HCT116 (cell line): ENCODE measurements around the gene RFX8. TPM values are rescaled to one million over a fixed set of nuclear protein-coding genes. Genes with fewer than 3 reads are reported as not detected.

ENCODE experiments used
- ATAC-seq: fragments of 200-7000 bp; cut with Tn5 transposase; 2 replicates; pipeline ENCODE4 v1.9.1; 2020; ENCODE audit warnings: mild to moderate bottlenecking, moderate library complexity
- BruUV-seq: library from RNA; stranded (reverse); fragments of 400-500 nt; replicated peaks from 2 replicates; lab custom pipeline; 2021; lab: Mats Ljungman, UMichigan
- CTCF ChIA-PET: fragments of 300-600 bp; sonication (Branson Sonifier 250); formaldehyde crosslinking; loops from one replicate; lab custom pipeline; 2021; ENCODE audit warnings: antibody characterized with exemption; lab: Charles Lee
- POLR2A ChIA-PET: fragments of 300-600, 350-600 bp; sonication (Branson Sonifier 250); formaldehyde crosslinking; loops from one replicate; lab custom pipeline; 2021; ENCODE audit warnings: antibody characterized with exemption; lab: Charles Lee
- RAD21 ChIA-PET, 2 experiments: fragments of 300-600 bp; sonication (Branson Sonifier 250); formaldehyde crosslinking; loops; one replicate each; lab custom pipeline; 2023; ENCODE audit warnings: low total read pairs in 2 of 2; ENCODE audit not compliant: uncharacterized antibody in 2 of 2, unreplicated experiment in 2 of 2, low non-redundant PET in 1 of 2; lab: Charles Lee
- DNase-seq: peaks from one replicate; pipeline ENCODE4 v3.0.0-alpha.2; 2010; ENCODE audit warnings: low read depth, low spot score
- H2AFZ ChIP-seq: fragments of 200-600 bp; shearing (Covaris generic), sonication (generic); 2 replicates; pipeline ENCODE4 v1.6.1; 2017; ENCODE audit warnings: low read depth, mixed run types, mixed read lengths, antibody characterized with exemption, low read length; ENCODE audit not compliant: poor library complexity, severe bottlenecking
- H3K27ac ChIP-seq: 2 replicates; pipeline ENCODE4 v1.5.1; 2012; ENCODE audit warnings: low read depth, low read length
- H3K27me3 ChIP-seq: fragments of 200-600 bp; sonication (generic); 2 replicates; pipeline ENCODE4 v1.6.1; 2016; ENCODE audit warnings: mixed run types, low read length, mixed read lengths; ENCODE audit not compliant: insufficient read depth
- H3K36me3 ChIP-seq, 2 experiments: fragments of 200-500 bp in 1 of 2; fragments of 200-600 bp in 1 of 2; sonication (Bioruptor generic) in 1 of 2; sonication (generic) in 1 of 2; 2 replicates each; pipeline versions ENCODE4 v1.5.1 to v1.6.1; 2014 to 2016; ENCODE audit warnings: low read length in 2 of 2, inconsistent platforms in 1 of 2, mixed read lengths in 1 of 2, mixed run types in 1 of 2; ENCODE audit not compliant: insufficient read depth in 2 of 2, control insufficient read depth in 1 of 2
- H3K4me1 ChIP-seq, 2 experiments: fragments of 200-600 bp in 1 of 2; sonication (generic) in 1 of 2; 2 replicates each; pipeline versions ENCODE4 v1.5.1 to v1.6.1; 2012 to 2017; ENCODE audit warnings: low read length in 2 of 2, inconsistent platforms in 1 of 2, mild to moderate bottlenecking in 1 of 2, mixed read lengths in 1 of 2, mixed run types in 1 of 2, moderate library complexity in 1 of 2; ENCODE audit not compliant: insufficient read depth in 2 of 2, control insufficient read depth in 1 of 2
- H3K4me2 ChIP-seq: fragments of 200-600 bp; sonication (generic); 2 replicates; pipeline ENCODE4 v1.6.1; 2017; ENCODE audit warnings: mixed run types, low read length, mixed read lengths
- H3K4me3 ChIP-seq, 2 experiments: fragments of 200-600 bp in 1 of 2; sonication (generic) in 1 of 2; replicated peaks in 1 of 2; 2 replicates each; pipeline ENCODE4 v1.5.1; 2011 to 2016; ENCODE audit warnings: low read length in 2 of 2, control low read depth in 1 of 2, low read depth in 1 of 2, mild to moderate bottlenecking in 1 of 2, mixed read lengths in 1 of 2, mixed run types in 1 of 2
- H3K79me2 ChIP-seq: fragments of 200-600 bp; sonication (generic); 2 replicates; pipeline ENCODE4 v1.6.1; 2017; ENCODE audit warnings: mild to moderate bottlenecking, mixed run types, low read length, moderate library complexity, mixed read lengths; ENCODE audit not compliant: insufficient read depth
- H3K9ac ChIP-seq: fragments of 200-600 bp; sonication (generic); 2 replicates; pipeline ENCODE4 v1.6.1; 2016; ENCODE audit warnings: low read length, mixed read lengths
- H3K9me2 ChIP-seq: fragments of 200-600 bp; sonication (generic), shearing (Covaris generic); 2 replicates; pipeline ENCODE4 v1.6.1; 2017; ENCODE audit warnings: mixed run types, mild to moderate bottlenecking, moderate library complexity; ENCODE audit not compliant: insufficient read depth
- H3K9me3 ChIP-seq, 2 experiments: fragments of 200-500 bp in 1 of 2; fragments of 200-600 bp in 1 of 2; sonication (Bioruptor generic) in 1 of 2; sonication (generic) in 1 of 2; 2 replicates each; pipeline ENCODE4 v1.6.1; 2014 to 2017; ENCODE audit warnings: low read length in 2 of 2, mixed read lengths in 2 of 2, inconsistent platforms in 1 of 2, low read depth in 1 of 2, mild to moderate bottlenecking in 1 of 2, mixed run types in 1 of 2, moderate library complexity in 1 of 2; ENCODE audit not compliant: control insufficient read depth in 1 of 2, insufficient read depth in 1 of 2
- H4K20me1 ChIP-seq: fragments of 200-600 bp; sonication (generic), shearing (Covaris generic); 2 replicates; pipeline ENCODE4 v1.6.1; 2017; ENCODE audit warnings: mixed run types, mild to moderate bottlenecking, moderate library complexity; ENCODE audit not compliant: insufficient read depth
- CBX3 ChIP-seq: IDR thresholded peaks from 2 replicates; pipeline ENCODE4 v1.6.1; 2012; ENCODE audit warnings: low read depth
- EGR1 ChIP-seq: IDR thresholded peaks from 2 replicates; pipeline ENCODE4 v1.6.1; 2012; ENCODE audit warnings: low read depth
- EZH2 ChIP-seq: fragments of 200-600 bp; sonication (generic); IDR thresholded peaks from 2 replicates; pipeline ENCODE4 v1.6.1; 2017; ENCODE audit warnings: antibody characterized with exemption, mixed run types
- EZH2phosphoT487 ChIP-seq: fragments of 200-600 bp; IDR thresholded peaks from 2 replicates; pipeline ENCODE4 v1.6.1; 2018; ENCODE audit warnings: antibody characterized with exemption, borderline replicate concordance
- FOSL1 ChIP-seq: IDR thresholded peaks from 2 replicates; pipeline ENCODE4 v1.6.1; 2012; ENCODE audit warnings: low read depth
- POLR2A ChIP-seq: IDR thresholded peaks from 2 replicates; pipeline ENCODE4 v1.7.0; 2011; ENCODE audit warnings: borderline replicate concordance; ENCODE audit not compliant: insufficient read depth, insufficient read length; ENCODE audit errors: extremely low read depth
- POLR2AphosphoS5 ChIP-seq: IDR thresholded peaks from 2 replicates; pipeline ENCODE4 v1.6.1; 2011; ENCODE audit warnings: mild to moderate bottlenecking, low read depth, low read length, moderate library complexity
- RAD21 ChIP-seq: IDR thresholded peaks from 2 replicates; pipeline ENCODE4 v1.6.1; 2012; ENCODE audit warnings: low read depth, mild to moderate bottlenecking
- SIN3A ChIP-seq: IDR thresholded peaks from 2 replicates; pipeline ENCODE4 v1.6.1; 2012; ENCODE audit warnings: low read depth
- SRF ChIP-seq: IDR thresholded peaks from 2 replicates; pipeline ENCODE4 v1.6.1; 2012; ENCODE audit warnings: low read depth
- TCF7L2 ChIP-seq: IDR thresholded peaks from 2 replicates; pipeline ENCODE4 v1.7.0; 2011; ENCODE audit warnings: borderline replicate concordance, inconsistent platforms; ENCODE audit not compliant: insufficient read depth, insufficient read length; ENCODE audit errors: extremely low read depth
- ZBTB33 ChIP-seq: IDR thresholded peaks from 2 replicates; pipeline ENCODE4 v1.6.1; 2011; ENCODE audit warnings: mild to moderate bottlenecking, low read length, moderate library complexity; ENCODE audit not compliant: insufficient replicate concordance; ENCODE audit errors: extremely low read depth
- ZFX ChIP-seq: fragments of 450-650 bp; IDR thresholded peaks from 2 replicates; pipeline ENCODE4 v1.6.1; 2017
- ZNF274 ChIP-seq: fragments of 200-500 bp; sonication (Bioruptor generic); IDR thresholded peaks from 2 replicates; pipeline ENCODE4 v1.6.1; 2014; ENCODE audit warnings: mild to moderate bottlenecking, low read depth, low read length, inconsistent platforms
- intact Hi-C: fragments of 100-400 bp; cut with micrococcal nuclease; formaldehyde crosslinking; loops from 2 replicates; pipeline ENCODE4 v1.10.0; 2022
- total RNA-seq: library from RNA; stranded (reverse); gene quantifications from one replicate; pipeline ENCODE4 v1.2.1, GENCODE V29; 2021; ENCODE audit not compliant: unreplicated experiment
- TF ChIP-seq, protein P1 (sequence below): IDR thresholded peaks from 2 replicates; pipeline ENCODE4 v1.6.1; 2012

RFX8 gene
- total RNA-seq, 1 experiment from 2014 or later = not detected

- H3K27ac ChIP-seq = no peak overlapping the region
- no peaks in the 10 kb centered on the region for H3K9me3 ChIP-seq
- H3K79me2 ChIP-seq = no peaks in the 10 kb centered on the region
- no peak overlapping the region for H3K9ac ChIP-seq
- TF ChIP-seq POLR2A = no peak
- no peak for TF ChIP-seq SIN3A
- no peak for TF ChIP-seq EZH2phosphoT487
- no peak for TF ChIP-seq TCF7L2
- TF ChIP-seq RAD21 = no peak
- no peak for TF ChIP-seq EZH2
- TF ChIP-seq CBX3 = no peak
- no peak for TF ChIP-seq ZFX
- TF ChIP-seq POLR2AphosphoS5 = no peak
- no peak for TF ChIP-seq ZBTB33
- no peak for TF ChIP-seq FOSL1
- TF ChIP-seq SRF = no peak
- TF ChIP-seq, protein P1, sequence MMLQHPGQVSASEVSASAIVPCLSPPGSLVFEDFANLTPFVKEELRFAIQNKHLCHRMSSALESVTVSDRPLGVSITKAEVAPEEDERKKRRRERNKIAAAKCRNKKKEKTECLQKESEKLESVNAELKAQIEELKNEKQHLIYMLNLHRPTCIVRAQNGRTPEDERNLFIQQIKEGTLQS = no peak
- no peak for TF ChIP-seq EGR1
- no peak for TF ChIP-seq ZNF274
- H3K9me2 ChIP-seq = no peaks in the 10 kb centered on the region
- RAD21 ChIA-PET = no interaction called here
- CTCF ChIA-PET = interaction anchor here (1.9 kb wide), 1 partner anchor 68 kb away, joined by 7 read pairs; no protein-coding TSS in a partner anchor
- no peak overlapping the region for H3K4me2 ChIP-seq
- no peak overlapping the region for H3K4me3 ChIP-seq
- no peaks in the 10 kb centered on the region for H4K20me1 ChIP-seq
- DNase-seq (no peak), ATAC-seq (no peak)
- intact Hi-C loops = loop anchor here (10.0 kb wide), 1 partner anchor 575 kb away; no protein-coding TSS in a partner anchor
- no peak overlapping the region for H2AFZ ChIP-seq
- H3K27me3 ChIP-seq = no peaks in the 10 kb centered on the region
- POLR2A ChIA-PET = no interaction called here
- H3K4me1 ChIP-seq = no peaks in the 10 kb centered on the region
- H3K36me3 ChIP-seq = no peaks in the 10 kb centered on the region
- no TSS peak for BruUV-seq
These were observed 64.8 kb downstream of the RFX8 start for GRCh38 chr2:101410114-101410513.
